Fibroblast of pulmonary artery (primary cell): ENCODE measurements around the gene CSTF1.

Experiments
- DNase-seq: peaks from one replicate; pipeline ENCODE4 v3.0.0-alpha.2; 2010; ENCODE audit warnings: low read depth
- H3K4me3 ChIP-seq: replicated peaks from 2 replicates; pipeline ENCODE4 v1.5.1; 2011; ENCODE audit warnings: low read depth, mild to moderate bottlenecking, control low read depth, low read length, moderate library complexity
- CTCF ChIP-seq: IDR thresholded peaks from 2 replicates; pipeline ENCODE4 v1.5.1; 2011; ENCODE audit warnings: mild to moderate bottlenecking, control low read depth, low read length, inconsistent platforms; ENCODE audit errors: missing control alignments

The CSTF1 gene

GRCh38 chr20:56380375-56380774, 12.1 kb upstream of the CSTF1 start:
- no peak for TF ChIP-seq CTCF
- DNase-seq, result peak; percentile 75
- no peak overlapping the region for H3K4me3 ChIP-seq

- DNase-seq, result no peak
- H3K4me3 ChIP-seq, result no peak overlapping the region
- no peak for TF ChIP-seq CTCF
These were observed 10.9 kb upstream of the CSTF1 start for GRCh38 chr20:56381501-56381900.

GRCh38 chr20:56382696-56383095, 9.7 kb upstream of the CSTF1 start:
- no peak overlapping the region for H3K4me3 ChIP-seq
- TF ChIP-seq CTCF, result no peak
- DNase-seq, result no peak

GRCh38 chr20:56383334-56383733, 9.1 kb upstream of the CSTF1 start:
- no peak overlapping the region for H3K4me3 ChIP-seq
- DNase-seq, result no peak
- no peak for TF ChIP-seq CTCF

- TF ChIP-seq CTCF, result no peak
- H3K4me3 ChIP-seq, result no peak overlapping the region
- DNase-seq, result no peak
These were observed 7.3 kb upstream of the CSTF1 start for GRCh38 chr20:56385130-56385529.

- no peak for DNase-seq
- TF ChIP-seq CTCF, result no peak
- no peak overlapping the region for H3K4me3 ChIP-seq
These were observed 6.2 kb upstream of the CSTF1 start for GRCh38 chr20:56386219-56386618.

- no peak overlapping the region for H3K4me3 ChIP-seq
- DNase-seq, result no peak
- TF ChIP-seq CTCF, result no peak
These were observed 3.6 kb upstream of the CSTF1 start for GRCh38 chr20:56388882-56389281.
